Thyroid gland (tissue), 4 donors: ENCODE data around the gene CYP19A1. TPM values are rescaled to one million over a fixed set of nuclear protein-coding genes. Genes with fewer than 3 reads are reported as not detected.

Experiments used
- DNase-seq, 2 donors: peaks; one replicate each; pipeline ENCODE4 v3.0.0-alpha.2; 2019
- H3K27ac ChIP-seq, 3 donors: fragments of 200-600 bp; sonication (generic); 1 replicate in 2 of 3; 2 replicates in 1 of 3; pipeline ENCODE4 v1.5.1; 2016 to 2019; ENCODE audit warnings: mild to moderate bottlenecking in 1 of 3, moderate library complexity in 1 of 3
- H3K27me3 ChIP-seq: fragments of 200-600 bp; sonication (generic); one replicate; pipeline ENCODE4 v1.5.1; 2019
- H3K36me3 ChIP-seq, 2 donors: fragments of 200-600 bp; sonication (generic); one replicate each; pipeline ENCODE4 v1.5.1; 2016 to 2019
- H3K4me1 ChIP-seq, 2 donors: fragments of 200-600 bp; sonication (generic); one replicate each; pipeline ENCODE4 v1.5.1; 2017 to 2019
- H3K4me3 ChIP-seq, 3 donors: fragments of 200-600 bp; sonication (generic); replicated peaks in 1 of 3; 1 replicate in 2 of 3; 2 replicates in 1 of 3; pipeline ENCODE4 v1.5.1; 2016; ENCODE audit warnings: mild to moderate bottlenecking in 1 of 3
- H3K9me3 ChIP-seq: fragments of 200-600 bp; sonication (generic); one replicate; pipeline ENCODE4 v1.5.1; 2017
- CTCF ChIP-seq, 6 experiments: fragments of 200-600 bp in 3 of 6; fragments of 450-650 bp in 3 of 6; sonication (generic) in 3 of 6; IDR thresholded peaks; one replicate each; pipeline ENCODE4 v1.5.1; 2016 to 2019; ENCODE audit warnings: antibody characterized with exemption in 6 of 6, mild to moderate bottlenecking in 2 of 6, inconsistent platforms in 1 of 6, moderate library complexity in 1 of 6
- POLR2A ChIP-seq, 2 donors: fragments of 450-650 bp; IDR thresholded peaks; one replicate each; pipeline ENCODE4 v1.6.1; 2017; ENCODE audit warnings: antibody characterized with exemption in 2 of 2, mild to moderate bottlenecking in 2 of 2, moderate library complexity in 1 of 2
- WGBS, 2 donors: methylation state at CpG; one replicate each; pipeline ENCODE4 v1.1.5; 2017; 5-methylcytosine and 5-hydroxymethylcytosine counted together
- intact Hi-C: fragments of 100-400 bp; cut with DNase I; formaldehyde crosslinking; loops from one replicate; pipeline ENCODE4 v1.15.1; 2023
- total RNA-seq, 4 donors: library from RNA; depleted of rRNA; stranded (reverse); fragments of >200 nt; gene quantifications; one replicate each; pipeline ENCODE4 v1.2.3, GENCODE V29; 2016

The CYP19A1 gene
- total RNA-seq, 4 donors from 2014 or later, result 1.6 to 5.5 (median 4.5) TPM

- no peaks in the 10 kb centered on the region for H3K36me3 ChIP-seq
- intact Hi-C loops, result loop anchor here (5.0 to 10.0 kb wide), 3 partner anchors 100 to 220 kb away; no protein-coding TSS in a partner anchor
- peak; percentile 54 to 60 for DNase-seq
Measured at GRCh38 chr15:51382787-51383186, 44.4 kb upstream of the CYP19A1 start.

GRCh38 chr15:51380999-51381806 is 42.8 kb upstream of the CYP19A1 start:
- H3K4me3 ChIP-seq, result no peak overlapping the region
- DNase-seq, result peak; percentile 51 to 53
- H3K27ac ChIP-seq, result no peak overlapping the region
- H3K9me3 ChIP-seq, result no peaks in the 10 kb centered on the region
- intact Hi-C loops, result loop anchor here (5.0 to 10.0 kb wide), 3 partner anchors 99 to 219 kb away; no protein-coding TSS in a partner anchor
- H3K4me1 ChIP-seq, result peaks cover 6 to 11% of the 10 kb centered on the region in 2 donors
- no peaks in the 10 kb centered on the region for H3K27me3 ChIP-seq
- WGBS, 2 donors, result 26 to 32% methylated on average over 14 of the region's 14 CpGs
- H3K36me3 ChIP-seq, result no peaks in the 10 kb centered on the region
- TF ChIP-seq POLR2A (IDR thresholded peaks at IDR 0.05), result no peak
- peak; percentile 48 to 95 (median 84) for TF ChIP-seq CTCF (IDR thresholded peaks at IDR 0.05)

More at GRCh38 chr15:51382787-51383186, 44.4 kb upstream of the CYP19A1 start:
- H3K27ac ChIP-seq, result no peak overlapping the region
- no peak overlapping the region for H3K4me3 ChIP-seq
- no peaks in the 10 kb centered on the region for H3K27me3 ChIP-seq
- TF ChIP-seq POLR2A (IDR thresholded peaks at IDR 0.05) (no peak), CTCF (IDR thresholded peaks at IDR 0.05) (peak in 5 of 6 experiments; percentile 28 to 64 (median 50))
- 10 to 14% methylated on average over 4 of the region's 4 CpGs for WGBS, 2 donors
- H3K9me3 ChIP-seq, result no peaks in the 10 kb centered on the region
- peaks cover 6 to 11% of the 10 kb centered on the region in 2 donors for H3K4me1 ChIP-seq

- peaks cover 6 to 11% of the 10 kb centered on the region in 2 donors for H3K4me1 ChIP-seq
- intact Hi-C loops, result no loop called here
- no peaks in the 10 kb centered on the region for H3K9me3 ChIP-seq
- WGBS, 2 donors, result 60 to 62% methylated on average over 4 of the region's 4 CpGs
- no peak overlapping the region for H3K27ac ChIP-seq
- no peaks in the 10 kb centered on the region for H3K27me3 ChIP-seq
- H3K36me3 ChIP-seq, result no peaks in the 10 kb centered on the region
- TF ChIP-seq CTCF (IDR thresholded peaks at IDR 0.05), result no peak
- TF ChIP-seq POLR2A (IDR thresholded peaks at IDR 0.05), result no peak
- no peak for DNase-seq
- no peak overlapping the region for H3K4me3 ChIP-seq
Measured at GRCh38 chr15:51379390-51379789, 41.0 kb upstream of the CYP19A1 start.

GRCh38 chr15:51378406-51378805 is 40.0 kb upstream of the CYP19A1 start:
- H3K4me3 ChIP-seq, result no peak overlapping the region
- H3K27me3 ChIP-seq, result no peaks in the 10 kb centered on the region
- H3K36me3 ChIP-seq, result no peaks in the 10 kb centered on the region
- TF ChIP-seq CTCF (IDR thresholded peaks at IDR 0.05) (no peak), POLR2A (IDR thresholded peaks at IDR 0.05) (no peak)
- H3K27ac ChIP-seq, result peak overlapping the region in 1 of 3 donors; percentile 19
- H3K9me3 ChIP-seq, result no peaks in the 10 kb centered on the region
- WGBS, 2 donors, result 37 to 47% methylated on average over 4 of the region's 4 CpGs
- H3K4me1 ChIP-seq, result peaks cover 6 to 11% of the 10 kb centered on the region in 2 donors
- intact Hi-C loops, result no loop called here
- no peak for DNase-seq
